Raji (cell line): ENCODE results near the gene GPR21.

Experiments used
- POLR2A ChIP-seq: IDR thresholded peaks from 2 replicates; pipeline ENCODE4 v1.6.1; 2011; ENCODE audit warnings: low read depth, low read length, control low read depth; ENCODE audit not compliant: insufficient read depth

The GPR21 gene

GRCh38 chr9:123069010-123069481, 35.6 kb downstream of the GPR21 start:
- TF ChIP-seq POLR2A = no peak

- no peak for TF ChIP-seq POLR2A
Measured at GRCh38 chr9:123070198-123070597, 36.7 kb downstream of the GPR21 start.

- no peak for TF ChIP-seq POLR2A
Measured at GRCh38 chr9:123072407-123072995, 39.0 kb downstream of the GPR21 start.

GRCh38 chr9:123073441-123073840, 40.0 kb downstream of the GPR21 start:
- no peak for TF ChIP-seq POLR2A

GRCh38 chr9:123073991-123074422, 40.5 kb downstream of the GPR21 start:
- no peak for TF ChIP-seq POLR2A

GRCh38 chr9:123074628-123075027, 41.2 kb downstream of the GPR21 start:
- TF ChIP-seq POLR2A = no peak

GRCh38 chr9:123080444-123080843, 47.0 kb downstream of the GPR21 start:
- no peak for TF ChIP-seq POLR2A

GRCh38 chr9:123081824-123082223, 48.4 kb downstream of the GPR21 start:
- TF ChIP-seq POLR2A = no peak

GRCh38 chr9:123083680-123084079, 50.2 kb downstream of the GPR21 start:
- no peak for TF ChIP-seq POLR2A

GRCh38 chr9:123084256-123084655, 50.8 kb downstream of the GPR21 start:
- no peak for TF ChIP-seq POLR2A
